K562 (cell line): ENCODE measurements around the gene PHTF1. TPM values are rescaled to one million over a fixed set of nuclear protein-coding genes. Genes with fewer than 3 reads are reported as not detected.

Experiments used
- ATF7 ChIP-seq: fragments of 450-650 bp; IDR thresholded peaks from 2 replicates; pipeline ENCODE4 v1.7.1; 2014; ENCODE audit warnings: mild to moderate bottlenecking, moderate library complexity
- CBFB ChIP-seq: sonication (generic); formaldehyde crosslinking; IDR thresholded peaks from 2 replicates; pipeline ENCODE4 v1.4.0; 2020; ENCODE audit warnings: mild to moderate bottlenecking, missing genetic modification reagents
- FOXK1 ChIP-seq: sonication (generic); formaldehyde crosslinking; IDR thresholded peaks from 2 replicates; pipeline ENCODE4 v1.8.0; 2022; ENCODE audit warnings: missing genetic modification reagents, mild to moderate bottlenecking, borderline replicate concordance
- KLF10 ChIP-seq: fragments of 250-450 bp; sonication (Bioruptor Pico); IDR thresholded peaks from 2 replicates; pipeline ENCODE4 v1.6.1; 2021; ENCODE audit warnings: matching md5 sums
- LCOR ChIP-seq: sonication (generic); formaldehyde crosslinking; IDR thresholded peaks from 2 replicates; pipeline ENCODE4 v1.8.0; 2022; ENCODE audit warnings: mild to moderate bottlenecking, missing genetic modification reagents
- RB1 ChIP-seq: fragments of 450-650 bp; IDR thresholded peaks from 2 replicates; pipeline ENCODE4 v1.6.1; 2017; ENCODE audit warnings: low read depth, mild to moderate bottlenecking
- SMAD2 ChIP-seq: fragments of 150-350 bp; IDR thresholded peaks from 2 replicates; pipeline ENCODE4 v1.6.1; 2014; ENCODE audit warnings: low read depth, mild to moderate bottlenecking, low read length
- SRSF1 ChIP-seq: fragments of 200-400 bp; formaldehyde crosslinking; IDR thresholded peaks from 2 replicates; pipeline ENCODE4 v1.6.1; 2017; ENCODE audit warnings: mild to moderate bottlenecking, low read depth, low read length, moderate library complexity
- STAT6 ChIP-seq: sonication (generic); formaldehyde crosslinking; IDR thresholded peaks from 2 replicates; pipeline ENCODE4 v1.8.1; 2023; ENCODE audit warnings: mild to moderate bottlenecking, missing genetic modification reagents
- TBL1XR1 ChIP-seq, 2 experiments: IDR thresholded peaks; 2 replicates each; pipeline ENCODE4 v1.6.1; 2012; ENCODE audit warnings: improper control_type of control experiment in 2 of 2, low read length in 2 of 2, mild to moderate bottlenecking in 1 of 2
- ZBTB40 ChIP-seq, 2 experiments: fragments of 450-650 bp in 1 of 2; sonication (generic) in 1 of 2; formaldehyde crosslinking in 1 of 2; IDR thresholded peaks; 2 replicates each; pipeline versions ENCODE4 v1.7.1 to v1.9.0; 2016 to 2022; ENCODE audit warnings: inconsistent platforms in 1 of 2, mild to moderate bottlenecking in 1 of 2, missing genetic modification reagents in 1 of 2
- ZBTB7A ChIP-seq: IDR thresholded peaks from 2 replicates; pipeline ENCODE4 v1.6.1; 2011; ENCODE audit warnings: low read depth, mild to moderate bottlenecking, low read length, moderate library complexity, borderline replicate concordance; ENCODE audit not compliant: control insufficient read depth
- ZNF175 ChIP-seq: fragments of 200-800 bp; sonication (Bioruptor generic); IDR thresholded peaks from 2 replicates; pipeline ENCODE4 v1.6.1; 2016; ENCODE audit warnings: low read depth, mild to moderate bottlenecking, missing genetic modification characterization, missing compliant biosample characterization
- ZNF431 ChIP-seq: sonication (generic); formaldehyde crosslinking; IDR thresholded peaks from 2 replicates; pipeline ENCODE4 v1.8.0; 2022; ENCODE audit warnings: mild to moderate bottlenecking, missing genetic modification reagents
- ZSCAN29 ChIP-seq: fragments of 450-650 bp; IDR thresholded peaks from 2 replicates; pipeline ENCODE4 v1.6.1; 2017
- polyA plus RNA-seq, 8 experiments: library from polyadenylated mRNA; depleted of rRNA in 4 of 8; stranded (reverse) in 5 of 8; unstranded in 3 of 8; fragments of >200 nt; fragmentation: Nextera tagmentation in 2 of 8; fragmentation: Illumina TruSeq in 1 of 8; extraction: Ambion mirVana in 2 of 8; extraction: Trizol in 1 of 8; gene quantifications; 2 replicates each; pipeline versions ENCODE4 v1.2.1 to v1.2.3, GENCODE V29; 2011 to 2014; ENCODE audit warnings: inconsistent platforms in 1 of 8, missing spikeins in 1 of 8
- total RNA-seq, 7 experiments: library from RNA; depleted of rRNA in 6 of 7; stranded (reverse); fragments of >200 nt in 6 of 7; fragmentation: Illumina TruSeq in 2 of 7; extraction: Trizol in 2 of 7; gene quantifications; 2 replicates each; pipeline versions ENCODE4 v1.2.1 to v1.2.3, GENCODE V29; 2011 to 2021; ENCODE audit warnings: low replicate concordance in 1 of 7

The PHTF1 gene
- total and polyA plus RNA-seq, 9 of the 15 experiments (the other 6 are each of a cell fraction or from before 2014, with no cell fraction given): 8.4 to 36.2 (median 23.0) TPM

GRCh38 chr1:113677250-113678158 is 81.8 kb downstream of the PHTF1 start (continued):
- TF ChIP-seq ZBTB40 (IDR thresholded peaks at IDR 0.05): 0 out of 2 replicates have a peak, but pooled peaks have one; percentile 27
- TF ChIP-seq ZBTB40 (CRISPR knock-in tag; IDR thresholded peaks at IDR 0.05): no peak
- TF ChIP-seq LCOR (CRISPR knock-in tag): no peak
- TF ChIP-seq TBL1XR1 (IDR thresholded peaks at IDR 0.05; ENCODE audit: low read length in 2 of 2): peak in 1 of 2 experiments; percentile 77; a peak in 2 of 4 replicates
- no peak for TF ChIP-seq STAT6 (CRISPR knock-in tag)
- no peak for TF ChIP-seq ZNF175 (CRISPR knock-in tag)
- TF ChIP-seq ZSCAN29: no peak
- no peak; the same call in 1 of the 2 replicates for TF ChIP-seq RB1
- no peak for TF ChIP-seq CBFB (CRISPR knock-in tag)
- no peak for TF ChIP-seq KLF10 (CRISPR knock-in tag)
- TF ChIP-seq ZNF431 (CRISPR knock-in tag): no peak
- no peak for TF ChIP-seq ZBTB7A
- no peak for TF ChIP-seq FOXK1 (CRISPR knock-in tag)
- peak; percentile 67 for TF ChIP-seq ATF7
- TF ChIP-seq SMAD2: no peak
- TF ChIP-seq SRSF1: no peak
